K562 (cell line): ENCODE measurements around the gene MAPK8IP1. TPM values are rescaled to one million over a fixed set of nuclear protein-coding genes. Genes with fewer than 3 reads are reported as not detected.

Experiments
- ATAC-seq: fragments of 200-7000 bp; cut with Tn5 transposase; 3 replicates; pipeline ENCODE4 v1.9.1; 2020; ENCODE audit warnings: moderate library complexity
- BruUV-seq: library from RNA; stranded (reverse); fragments of 400-500 nt; replicated peaks from 2 replicates; lab custom pipeline; 2021; lab: Mats Ljungman, UMichigan
- CTCF ChIA-PET: fragments of 300-600 bp; formaldehyde crosslinking; extraction: SDS; loops from one replicate; lab custom pipeline; 2021; ENCODE audit warnings: low intra/inter-chr PET ratio; lab: Yijun Ruan, JAX
- POLR2A ChIA-PET: fragments of 300-600, 350-650 bp; sonication (Branson Sonifier 250); formaldehyde crosslinking; extraction: SDS; loops from one replicate; lab custom pipeline; 2021; ENCODE audit warnings: antibody characterized with exemption, inconsistent platforms; lab: Yijun Ruan, JAX
- DNase-seq, 4 experiments: peaks; one replicate each; pipeline versions ENCODE4 v3.0.0 to v3.0.0-alpha.2; 2011 to 2018; ENCODE audit warnings: low spot score in 3 of 4, mixed read lengths in 3 of 4; ENCODE audit errors: extremely low read depth in 1 of 4
- FAIRE-seq: peaks from 2 replicates; lab custom pipeline; 2011; peaks lifted over from hg19 to GRCh38; lab: Jason Lieb, UNC
- H2AFZ ChIP-seq: 2 replicates; pipeline ENCODE4 v1.6.0; 2011; ENCODE audit warnings: low read depth, low read length, control low read depth, inconsistent platforms
- H3K27ac ChIP-seq: fragments of 200-600 bp; 3 replicates; pipeline ENCODE4 v1.8.0; 2011; ENCODE audit warnings: low read depth, mild to moderate bottlenecking, control low read depth, inconsistent platforms, low read length, moderate library complexity, mixed read lengths; ENCODE audit errors: extremely low read depth
- H3K27me3 ChIP-seq, 2 experiments: fragments of 300-600 bp in 1 of 2; 2 replicates in 1 of 2; 3 replicates in 1 of 2; pipeline versions ENCODE4 v1.6.0 to v1.8.0; 2011; ENCODE audit warnings: inconsistent platforms in 2 of 2, low read length in 2 of 2, mild to moderate bottlenecking in 1 of 2, mixed read lengths in 1 of 2, moderate library complexity in 1 of 2; ENCODE audit not compliant: control insufficient read depth in 2 of 2, insufficient read depth in 2 of 2
- H3K36me3 ChIP-seq: fragments of 300-600 bp; 3 replicates; pipeline ENCODE4 v1.8.0; 2011; ENCODE audit warnings: mild to moderate bottlenecking, low read length, inconsistent platforms; ENCODE audit not compliant: control insufficient read depth, insufficient read depth
- H3K4me1 ChIP-seq, 2 experiments: fragments of 200-600 bp in 1 of 2; replicated peaks in 1 of 2; 2 replicates in 1 of 2; 3 replicates in 1 of 2; pipeline versions ENCODE4 v1.5.1 to v1.8.0; 2011; ENCODE audit warnings: inconsistent platforms in 2 of 2, low read length in 2 of 2, mild to moderate bottlenecking in 1 of 2, mixed read lengths in 1 of 2, moderate library complexity in 1 of 2; ENCODE audit not compliant: control insufficient read depth in 2 of 2, insufficient read depth in 2 of 2
- H3K4me2 ChIP-seq: 2 replicates; pipeline ENCODE4 v1.6.1; 2011; ENCODE audit warnings: low read length, control low read depth, inconsistent platforms, mixed read lengths; ENCODE audit not compliant: insufficient read depth
- H3K4me3 ChIP-seq: fragments of 200-600 bp; sonication (generic), shearing (Covaris generic); 2 replicates; pipeline ENCODE4 v1.5.1; 2016; ENCODE audit warnings: control low read depth, inconsistent platforms
- H3K79me2 ChIP-seq: fragments of 200-600 bp; 3 replicates; pipeline ENCODE4 v1.8.0; 2011; ENCODE audit warnings: low read length, inconsistent platforms; ENCODE audit not compliant: control insufficient read depth, insufficient read depth
- H3K9ac ChIP-seq, 2 experiments: 2 replicates each; pipeline versions ENCODE4 v1.6.0 to v1.6.1; 2011; ENCODE audit warnings: low read depth in 2 of 2, low read length in 2 of 2, control low read depth in 1 of 2, inconsistent platforms in 1 of 2, mild to moderate bottlenecking in 1 of 2, mixed read lengths in 1 of 2; ENCODE audit not compliant: insufficient read depth in 1 of 2
- H3K9me1 ChIP-seq: one replicate; pipeline ENCODE4 v1.6.0; 2011; ENCODE audit warnings: inconsistent platforms, mild to moderate bottlenecking, low read length, moderate library complexity; ENCODE audit not compliant: control insufficient read depth, insufficient read depth
- H3K9me3 ChIP-seq: replicated peaks from 2 replicates; pipeline ENCODE4 v1.5.1; 2011; ENCODE audit warnings: low read depth, low read length, inconsistent platforms; ENCODE audit not compliant: control insufficient read depth, insufficient read depth
- H4K20me1 ChIP-seq: replicated peaks from 2 replicates; pipeline ENCODE4 v1.6.1; 2011; ENCODE audit warnings: low read length, inconsistent platforms, mixed read lengths; ENCODE audit not compliant: control insufficient read depth, insufficient read depth
- CBFB ChIP-seq: sonication (generic); formaldehyde crosslinking; IDR thresholded peaks from 2 replicates; pipeline ENCODE4 v1.4.0; 2020; ENCODE audit warnings: mild to moderate bottlenecking, missing genetic modification reagents
- NFIC ChIP-seq: fragments of 450-650 bp; IDR thresholded peaks from 2 replicates; pipeline ENCODE4 v1.6.1; 2017; ENCODE audit warnings: mild to moderate bottlenecking, inconsistent platforms
- NR2C1 ChIP-seq, 2 experiments: fragments of 450-650 bp; IDR thresholded peaks; 2 replicates each; pipeline ENCODE4 v1.6.1; 2017; ENCODE audit warnings: mild to moderate bottlenecking in 2 of 2, antibody characterized with exemption in 1 of 2, inconsistent platforms in 1 of 2, missing compliant biosample characterization in 1 of 2, missing genetic modification characterization in 1 of 2
- YY1 ChIP-seq, 3 experiments: IDR thresholded peaks; 2 replicates each; pipeline ENCODE4 v1.6.1; 2011; ENCODE audit warnings: low read length in 2 of 3, mild to moderate bottlenecking in 2 of 3, moderate library complexity in 2 of 3, borderline replicate concordance in 1 of 3, control low read depth in 1 of 3, low read depth in 1 of 3; ENCODE audit not compliant: insufficient read depth in 3 of 3, insufficient replicate concordance in 2 of 3, control insufficient read depth in 1 of 3, insufficient read length in 1 of 3; ENCODE audit errors: extremely low read depth in 1 of 3
- ZBTB17 ChIP-seq: fragments of 450-650 bp; formaldehyde crosslinking; IDR thresholded peaks from 2 replicates; pipeline ENCODE4 v1.4.0; 2020; ENCODE audit warnings: mild to moderate bottlenecking
- WGBS: fragments of 100-300 bp; shearing (Covaris generic); methylation state at CpG from one replicate; pipeline ENCODE4 v1.1.6; 2016; ENCODE audit warnings: low coverage, mixed read lengths; ENCODE audit not compliant: insufficient coverage; ENCODE audit errors: missing lambda C conversion rate; 5-methylcytosine and 5-hydroxymethylcytosine counted together
- in situ Hi-C: fragments of 300-500 bp; cut with MboI; formaldehyde crosslinking; loops from 4 replicates; pipeline ENCODE4 v1.15.0; 2018; ENCODE audit warnings: inconsistent platforms, mixed read lengths
- intact Hi-C: fragments of 100-400 bp; cut with micrococcal nuclease; formaldehyde crosslinking; loops from 2 replicates; pipeline ENCODE4 v1.14.2; 2022
- polyA plus RNA-seq, 8 experiments: library from polyadenylated mRNA; depleted of rRNA in 4 of 8; stranded (reverse) in 5 of 8; unstranded in 3 of 8; fragments of >200 nt; fragmentation: Nextera tagmentation in 2 of 8; fragmentation: Illumina TruSeq in 1 of 8; extraction: Ambion mirVana in 2 of 8; extraction: Trizol in 1 of 8; gene quantifications; 2 replicates each; pipeline versions ENCODE4 v1.2.1 to v1.2.3, GENCODE V29; 2011 to 2014; ENCODE audit warnings: inconsistent platforms in 1 of 8, missing spikeins in 1 of 8
- total RNA-seq, 7 experiments: library from RNA; depleted of rRNA in 6 of 7; stranded (reverse); fragments of >200 nt in 6 of 7; fragmentation: Illumina TruSeq in 2 of 7; extraction: Trizol in 2 of 7; gene quantifications; 2 replicates each; pipeline versions ENCODE4 v1.2.1 to v1.2.3, GENCODE V29; 2011 to 2021; ENCODE audit warnings: low replicate concordance in 1 of 7
- TF ChIP-seq, protein P1 (sequence below): sonication (generic); formaldehyde crosslinking; IDR thresholded peaks from 2 replicates; pipeline ENCODE4 v1.8.1; 2023; ENCODE audit warnings: mild to moderate bottlenecking, missing genetic modification reagents
- TF ChIP-seq, protein P2 (sequence below): fragments of 450-650 bp; formaldehyde crosslinking; IDR thresholded peaks from 2 replicates; pipeline ENCODE4 v1.4.0; 2022; ENCODE audit warnings: missing genetic modification characterization

MAPK8IP1 gene
- total and polyA plus RNA-seq, 9 of the 15 experiments (the other 6 are each of a cell fraction or from before 2014, with no cell fraction given), result 0.13 to 6.9 (median 2.5) TPM

- no TSS peak for BruUV-seq
- peak in 1 of 3 experiments; percentile 20 for TF ChIP-seq YY1 (IDR thresholded peaks at IDR 0.05; ENCODE audit: borderline replicate concordance in 1 of 3, control insufficient read depth in 1 of 3, extremely low read depth in 1 of 3, insufficient read depth in 3 of 3, insufficient read length in 1 of 3, insufficient replicate concordance in 2 of 3, low read depth in 1 of 3, low read length in 2 of 3)
- no peak for TF ChIP-seq CBFB (CRISPR knock-in tag)
- TF ChIP-seq, protein P1, sequence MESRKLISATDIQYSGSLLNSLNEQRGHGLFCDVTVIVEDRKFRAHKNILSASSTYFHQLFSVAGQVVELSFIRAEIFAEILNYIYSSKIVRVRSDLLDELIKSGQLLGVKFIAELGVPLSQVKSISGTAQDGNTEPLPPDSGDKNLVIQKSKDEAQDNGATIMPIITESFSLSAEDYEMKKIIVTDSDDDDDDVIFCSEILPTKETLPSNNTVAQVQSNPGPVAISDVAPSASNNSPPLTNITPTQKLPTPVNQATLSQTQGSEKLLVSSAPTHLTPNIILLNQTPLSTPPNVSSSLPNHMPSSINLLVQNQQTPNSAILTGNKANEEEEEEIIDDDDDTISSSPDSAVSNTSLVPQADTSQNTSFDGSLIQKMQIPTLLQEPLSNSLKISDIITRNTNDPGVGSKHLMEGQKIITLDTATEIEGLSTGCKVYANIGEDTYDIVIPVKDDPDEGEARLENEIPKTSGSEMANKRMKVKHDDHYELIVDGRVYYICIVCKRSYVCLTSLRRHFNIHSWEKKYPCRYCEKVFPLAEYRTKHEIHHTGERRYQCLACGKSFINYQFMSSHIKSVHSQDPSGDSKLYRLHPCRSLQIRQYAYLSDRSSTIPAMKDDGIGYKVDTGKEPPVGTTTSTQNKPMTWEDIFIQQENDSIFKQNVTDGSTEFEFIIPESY, result peak; percentile 64
- TF ChIP-seq ZBTB17 (CRISPR knock-in tag), result no peak
- TF ChIP-seq NFIC, result peak; percentile 63
- TF ChIP-seq, protein P2, sequence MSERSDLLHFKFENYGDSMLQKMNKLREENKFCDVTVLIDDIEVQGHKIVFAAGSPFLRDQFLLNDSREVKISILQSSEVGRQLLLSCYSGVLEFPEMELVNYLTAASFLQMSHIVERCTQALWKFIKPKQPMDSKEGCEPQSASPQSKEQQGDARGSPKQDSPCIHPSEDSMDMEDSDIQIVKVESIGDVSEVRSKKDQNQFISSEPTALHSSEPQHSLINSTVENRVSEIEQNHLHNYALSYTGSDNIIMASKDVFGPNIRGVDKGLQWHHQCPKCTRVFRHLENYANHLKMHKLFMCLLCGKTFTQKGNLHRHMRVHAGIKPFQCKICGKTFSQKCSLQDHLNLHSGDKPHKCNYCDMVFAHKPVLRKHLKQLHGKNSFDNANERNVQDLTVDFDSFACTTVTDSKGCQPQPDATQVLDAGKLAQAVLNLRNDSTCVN (CRISPR knock-in tag), result no peak
- no peak for TF ChIP-seq NR2C1 (IDR thresholded peaks at IDR 0.05)
- TF ChIP-seq NR2C1 (tag; IDR thresholded peaks at IDR 0.05), result no peak
- H3K4me2 ChIP-seq, result no peak overlapping the region
- no peaks in the 10 kb centered on the region for H3K27me3 ChIP-seq
- FAIRE-seq, result peak; percentile 42
- POLR2A ChIA-PET, result interaction anchor here (0.6 to 0.7 kb wide), 2 partner anchors 14 to 23 kb away, joined by 3 to 4 read pairs; no protein-coding TSS in a partner anchor
- H3K27ac ChIP-seq, result no peak overlapping the region
- in situ Hi-C loops, result no loop called here
- H3K36me3 ChIP-seq, result peaks cover 12% of the 10 kb centered on the region; the same call in 1 of the 3 replicates
- peaks cover 8 to 71% of the 10 kb centered on the region in 2 experiments; a peak in 4 of 5 replicates for H3K4me1 ChIP-seq
- CTCF ChIA-PET, result no interaction called here
- peak; percentile 50 for ATAC-seq
- peak in 2 of 4 experiments; percentile 41 to 53 for DNase-seq
- no peak overlapping the region for H2AFZ ChIP-seq
- H3K9me3 ChIP-seq, result no peaks in the 10 kb centered on the region
- intact Hi-C loops, result no loop called here
- H3K9me1 ChIP-seq, result peaks cover 6% of the 10 kb centered on the region
- WGBS, result 64% methylated on average over 18 of the region's 19 CpGs
- H4K20me1 ChIP-seq, result 0 out of 2 replicates have a peak, but pooled peaks cover 3% of the 10 kb centered on the region
- peak overlapping the region in 1 of 2 experiments; percentile 70; a peak in 1 of 4 replicates for H3K9ac ChIP-seq
- no peaks in the 10 kb centered on the region for H3K79me2 ChIP-seq
- H3K4me3 ChIP-seq, result no peak overlapping the region
These were observed 20.7 kb downstream of the MAPK8IP1 start for GRCh38 chr11:45906096-45906682.
